K562 (cell line): Measurements from ENCODE around the gene BLOC1S4. TPM values are rescaled to one million over a fixed set of nuclear protein-coding genes. Genes with fewer than 3 reads are reported as not detected.

Experiments
- CBFA2T3 ChIP-seq: fragments of 450-650 bp; IDR thresholded peaks from 2 replicates; pipeline ENCODE4 v1.6.1; 2017
- EGR1 ChIP-seq: fragments of 450-650 bp; conservative IDR thresholded peaks from 2 replicates; pipeline ENCODE4 v1.6.1; 2017; ENCODE audit warnings: mild to moderate bottlenecking
- IRF9 ChIP-seq: fragments of 450-650 bp; IDR thresholded peaks from 2 replicates; pipeline ENCODE4 v1.6.1; 2016; ENCODE audit warnings: missing biosample characterization, missing genetic modification characterization
- KDM2B ChIP-seq: fragments of 250-450 bp; sonication (Bioruptor Pico); IDR thresholded peaks from 2 replicates; pipeline ENCODE4 v1.8.0; 2021; ENCODE audit warnings: mild to moderate bottlenecking, moderate library complexity
- NFIX ChIP-seq: fragments of 250-450 bp; sonication (Bioruptor Pico); IDR thresholded peaks from 2 replicates; pipeline ENCODE4 v1.4.0; 2020; ENCODE audit warnings: low read depth, mild to moderate bottlenecking, moderate library complexity
- NRF1 ChIP-seq, 2 experiments: fragments of 450-650 bp; IDR thresholded peaks in 1 of 2; conservative IDR thresholded peaks in 1 of 2; 2 replicates each; pipeline ENCODE4 v1.6.1; 2014; ENCODE audit warnings: mild to moderate bottlenecking in 2 of 2
- POLR2A ChIP-seq: fragments of 450-650 bp; conservative IDR thresholded peaks from 2 replicates; pipeline ENCODE4 v1.6.1; 2016
- RBFOX2 ChIP-seq: fragments of 200-400 bp; formaldehyde crosslinking; IDR thresholded peaks from 2 replicates; pipeline ENCODE4 v1.6.1; 2017; ENCODE audit warnings: low read depth, mild to moderate bottlenecking, low read length, moderate library complexity
- ZFX ChIP-seq: sonication (generic); formaldehyde crosslinking; IDR thresholded peaks from 2 replicates; pipeline ENCODE4 v1.8.0; 2022; ENCODE audit warnings: mild to moderate bottlenecking, missing genetic modification reagents, moderate library complexity
- ZNF224 ChIP-seq: sonication (generic); formaldehyde crosslinking; IDR thresholded peaks from 2 replicates; pipeline ENCODE4 v1.8.0; 2022; ENCODE audit warnings: mild to moderate bottlenecking, missing genetic modification reagents
- ZNF592 ChIP-seq: fragments of 450-650 bp; IDR thresholded peaks from 2 replicates; pipeline ENCODE4 v1.6.1; 2017; ENCODE audit warnings: antibody characterized with exemption, mild to moderate bottlenecking
- polyA plus RNA-seq, 8 experiments: library from polyadenylated mRNA; depleted of rRNA in 4 of 8; stranded (reverse) in 5 of 8; unstranded in 3 of 8; fragments of >200 nt; fragmentation: Nextera tagmentation in 2 of 8; fragmentation: Illumina TruSeq in 1 of 8; extraction: Ambion mirVana in 2 of 8; extraction: Trizol in 1 of 8; gene quantifications; 2 replicates each; pipeline versions ENCODE4 v1.2.1 to v1.2.3, GENCODE V29; 2011 to 2014; ENCODE audit warnings: inconsistent platforms in 1 of 8, missing spikeins in 1 of 8
- total RNA-seq, 7 experiments: library from RNA; depleted of rRNA in 6 of 7; stranded (reverse); fragments of >200 nt in 6 of 7; fragmentation: Illumina TruSeq in 2 of 7; extraction: Trizol in 2 of 7; gene quantifications; 2 replicates each; pipeline versions ENCODE4 v1.2.1 to v1.2.3, GENCODE V29; 2011 to 2021; ENCODE audit warnings: low replicate concordance in 1 of 7
- TF ChIP-seq, protein P1 (sequence below), 2 experiments: fragments of 450-650 bp; formaldehyde crosslinking in 1 of 2; IDR thresholded peaks; 2 replicates each; pipeline versions ENCODE4 v1.4.0 to v1.6.1; 2014 to 2020; ENCODE audit warnings: mild to moderate bottlenecking in 2 of 2, borderline replicate concordance in 1 of 2, low read depth in 1 of 2

BLOC1S4 gene
- total and polyA plus RNA-seq, 9 of the 15 experiments (the other 6 are each of a cell fraction or from before 2014, with no cell fraction given): 3.1 to 31.6 (median 11.2) TPM

DNA sequence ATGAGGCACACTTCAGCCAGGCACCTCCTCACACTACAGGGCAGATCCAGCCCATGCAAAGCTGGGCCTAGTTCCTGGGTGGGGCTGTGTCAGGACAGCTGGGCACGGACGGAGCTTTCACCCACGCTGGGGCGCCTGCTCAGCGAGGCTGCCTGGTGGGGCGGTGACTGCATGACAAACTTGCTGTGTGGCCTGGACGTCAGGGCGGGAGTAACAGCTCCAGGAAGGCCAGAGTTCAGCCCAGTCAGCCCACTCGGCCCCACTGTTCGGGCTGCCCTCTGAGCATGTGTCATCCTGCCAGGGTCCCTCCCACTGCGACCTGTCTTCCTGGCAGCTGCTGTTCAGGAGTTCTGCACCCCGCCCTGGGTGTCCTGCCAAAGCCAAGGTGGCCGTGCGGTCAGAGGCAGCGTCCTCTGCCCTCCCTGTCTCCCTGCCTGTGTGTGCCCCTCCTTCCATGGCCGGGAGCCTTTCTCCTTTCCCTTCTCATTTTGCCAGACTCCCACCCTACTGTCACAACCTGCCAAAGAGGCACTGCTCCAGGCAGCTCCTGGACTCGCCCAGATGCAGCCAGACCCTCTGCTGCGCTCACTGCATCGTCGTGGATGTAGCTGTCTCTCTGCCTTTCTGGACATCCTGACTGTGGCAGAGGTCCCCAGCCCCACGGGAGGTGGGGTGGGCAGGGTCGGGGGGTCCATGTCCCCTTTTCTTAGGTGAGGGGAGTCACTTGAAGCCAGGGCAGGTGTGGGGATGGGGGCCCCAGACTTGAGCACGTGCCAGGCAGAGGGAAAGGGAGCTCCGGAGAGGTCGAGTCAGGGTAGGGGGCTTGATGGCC lies 33.6 kb downstream of the BLOC1S4 start (continued):
- TF ChIP-seq ZFX (CRISPR knock-in tag) (peak; percentile 30; the same call in 1 of the 2 replicates), NRF1 (conservative IDR thresholded peaks at IDR 0.05 in 1 of 2, IDR thresholded peaks at IDR 0.05 in 1 of 2) (peak; percentile 41 to 54; a peak in 3 of 4 replicates), KDM2B (CRISPR knock-in tag) (no peak), ZNF224 (CRISPR knock-in tag) (no peak), ZNF592 (peak; percentile 70), NFIX (CRISPR knock-in tag) (no peak), POLR2A (no peak), EGR1 (peak; percentile 50), CBFA2T3 (0 out of 2 replicates have a peak, but pooled peaks have one; percentile 7), RBFOX2 (peak; percentile 38; the same call in 1 of the 2 replicates), IRF9 (tag) (no peak)
- TF ChIP-seq, protein P1, sequence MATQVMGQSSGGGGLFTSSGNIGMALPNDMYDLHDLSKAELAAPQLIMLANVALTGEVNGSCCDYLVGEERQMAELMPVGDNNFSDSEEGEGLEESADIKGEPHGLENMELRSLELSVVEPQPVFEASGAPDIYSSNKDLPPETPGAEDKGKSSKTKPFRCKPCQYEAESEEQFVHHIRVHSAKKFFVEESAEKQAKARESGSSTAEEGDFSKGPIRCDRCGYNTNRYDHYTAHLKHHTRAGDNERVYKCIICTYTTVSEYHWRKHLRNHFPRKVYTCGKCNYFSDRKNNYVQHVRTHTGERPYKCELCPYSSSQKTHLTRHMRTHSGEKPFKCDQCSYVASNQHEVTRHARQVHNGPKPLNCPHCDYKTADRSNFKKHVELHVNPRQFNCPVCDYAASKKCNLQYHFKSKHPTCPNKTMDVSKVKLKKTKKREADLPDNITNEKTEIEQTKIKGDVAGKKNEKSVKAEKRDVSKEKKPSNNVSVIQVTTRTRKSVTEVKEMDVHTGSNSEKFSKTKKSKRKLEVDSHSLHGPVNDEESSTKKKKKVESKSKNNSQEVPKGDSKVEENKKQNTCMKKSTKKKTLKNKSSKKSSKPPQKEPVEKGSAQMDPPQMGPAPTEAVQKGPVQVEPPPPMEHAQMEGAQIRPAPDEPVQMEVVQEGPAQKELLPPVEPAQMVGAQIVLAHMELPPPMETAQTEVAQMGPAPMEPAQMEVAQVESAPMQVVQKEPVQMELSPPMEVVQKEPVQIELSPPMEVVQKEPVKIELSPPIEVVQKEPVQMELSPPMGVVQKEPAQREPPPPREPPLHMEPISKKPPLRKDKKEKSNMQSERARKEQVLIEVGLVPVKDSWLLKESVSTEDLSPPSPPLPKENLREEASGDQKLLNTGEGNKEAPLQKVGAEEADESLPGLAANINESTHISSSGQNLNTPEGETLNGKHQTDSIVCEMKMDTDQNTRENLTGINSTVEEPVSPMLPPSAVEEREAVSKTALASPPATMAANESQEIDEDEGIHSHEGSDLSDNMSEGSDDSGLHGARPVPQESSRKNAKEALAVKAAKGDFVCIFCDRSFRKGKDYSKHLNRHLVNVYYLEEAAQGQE (IDR thresholded peaks at IDR 0.05; ENCODE audit: borderline replicate concordance): no peak
- TF ChIP-seq, protein P1 (CRISPR knock-in tag; IDR thresholded peaks at IDR 0.05; ENCODE audit: low read depth): no peak
